CD4-positive, alpha-beta T cell treated with Interleukin-15 for 4 hours (primary cell): ENCODE results near the gene PAK6.

Source experiments
- DNase-seq: peaks from one replicate; pipeline ENCODE4 v3.0.0-alpha.2; 2020; ENCODE audit warnings: low spot score

PAK6 gene

DNA sequence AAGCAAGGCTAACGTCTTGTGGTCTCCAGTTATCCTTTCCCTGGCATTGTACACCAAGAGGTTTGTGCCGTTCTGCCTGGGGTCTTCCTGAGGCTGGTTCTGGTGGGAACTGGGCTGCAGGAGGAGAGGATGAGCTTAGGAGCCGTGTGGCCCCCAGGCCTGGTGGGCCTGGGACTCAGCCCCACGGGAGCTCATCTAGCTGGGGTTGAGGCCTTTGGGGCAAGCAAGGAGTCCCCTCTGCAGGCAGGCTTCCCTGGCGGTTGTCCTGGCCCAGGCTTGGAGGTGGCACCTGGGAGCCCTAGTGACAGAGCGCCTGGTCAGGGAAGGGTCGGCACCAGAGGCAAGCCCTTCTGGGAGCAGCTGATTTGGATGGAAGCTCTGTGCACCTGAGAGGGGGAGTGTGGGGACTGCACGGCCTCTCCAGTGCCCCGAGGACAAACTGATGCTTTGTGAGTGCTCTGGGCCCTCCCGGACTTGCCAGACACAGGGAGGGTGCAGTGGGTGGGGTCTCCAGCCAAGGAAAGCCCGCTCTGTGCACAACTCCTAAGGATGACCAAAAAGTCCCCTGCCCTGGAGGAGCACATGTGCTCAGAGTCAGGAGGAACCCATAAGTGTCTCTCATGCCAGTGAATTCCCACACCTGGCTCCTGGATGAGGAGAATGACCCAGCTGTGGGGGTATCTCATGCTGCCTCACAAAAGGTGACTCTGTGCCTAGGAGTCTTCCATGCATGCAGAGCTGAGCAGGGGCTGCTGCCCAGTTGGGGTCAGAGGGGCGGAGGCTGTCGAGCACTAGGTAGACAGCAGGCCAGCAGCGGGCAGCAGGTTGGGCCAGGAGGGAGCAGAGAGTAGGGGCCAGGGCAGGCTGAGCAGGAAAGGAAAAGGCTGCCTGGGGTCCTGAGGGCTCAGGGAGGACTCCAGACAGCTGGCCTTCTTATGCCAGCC lies 2.7 kb downstream of the PAK6 start:
- no peak for DNase-seq

DNA sequence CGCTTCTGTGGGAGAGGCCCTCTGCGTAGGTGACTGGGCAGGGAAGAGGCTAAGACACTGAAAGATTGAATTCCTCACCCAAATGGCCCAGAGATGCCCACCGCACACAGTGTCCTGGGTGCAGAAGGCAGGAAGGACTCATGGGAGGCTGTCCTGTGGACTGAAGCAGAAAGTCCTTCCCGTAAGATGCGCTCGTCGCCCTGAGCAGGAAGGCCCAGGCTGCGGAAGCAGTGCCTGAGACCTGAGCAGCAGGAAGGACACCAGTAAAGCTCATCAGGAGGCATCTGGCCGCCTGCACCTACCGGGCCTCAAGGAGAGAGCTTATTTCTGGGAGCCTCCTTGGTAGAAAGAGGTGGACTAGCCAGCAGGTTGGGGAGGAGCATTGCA lies 3.3 kb downstream of the PAK6 start:
- DNase-seq = no peak

GRCh38 chr15:40242601-40243000 lies 3.7 kb downstream of the PAK6 start:
- no peak for DNase-seq

- no peak for DNase-seq
Observed at GRCh38 chr15:40243126-40243810, 4.4 kb downstream of the PAK6 start.

DNA sequence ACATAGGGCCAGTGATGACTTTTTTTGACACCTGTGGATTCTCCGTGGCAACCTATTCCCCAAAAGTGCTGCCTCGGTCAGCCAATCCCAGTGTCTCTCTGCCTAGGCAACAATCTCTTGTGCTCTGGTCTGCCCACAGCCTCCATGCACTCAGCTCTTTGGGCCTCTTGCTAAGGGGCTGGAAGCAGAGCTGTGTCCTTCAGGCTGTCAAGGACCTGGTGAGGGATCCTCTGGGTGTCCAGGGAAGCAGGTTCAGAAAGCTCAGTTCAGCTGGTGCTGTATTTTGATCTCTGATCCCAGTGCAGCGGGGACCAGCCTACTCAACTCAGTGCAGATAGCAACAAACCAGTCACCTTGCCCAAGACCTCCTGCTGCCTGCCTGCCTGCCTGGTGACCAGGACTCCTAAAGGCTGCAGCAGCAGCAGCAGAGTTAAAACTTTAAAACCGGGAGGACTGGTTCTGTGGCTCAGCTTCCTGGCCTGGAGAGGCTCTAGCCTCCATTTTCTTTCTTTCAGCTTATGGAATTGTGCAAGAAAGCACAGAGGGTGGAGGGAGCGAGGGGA lies 6.2 kb downstream of the PAK6 start:
- DNase-seq = no peak

DNA sequence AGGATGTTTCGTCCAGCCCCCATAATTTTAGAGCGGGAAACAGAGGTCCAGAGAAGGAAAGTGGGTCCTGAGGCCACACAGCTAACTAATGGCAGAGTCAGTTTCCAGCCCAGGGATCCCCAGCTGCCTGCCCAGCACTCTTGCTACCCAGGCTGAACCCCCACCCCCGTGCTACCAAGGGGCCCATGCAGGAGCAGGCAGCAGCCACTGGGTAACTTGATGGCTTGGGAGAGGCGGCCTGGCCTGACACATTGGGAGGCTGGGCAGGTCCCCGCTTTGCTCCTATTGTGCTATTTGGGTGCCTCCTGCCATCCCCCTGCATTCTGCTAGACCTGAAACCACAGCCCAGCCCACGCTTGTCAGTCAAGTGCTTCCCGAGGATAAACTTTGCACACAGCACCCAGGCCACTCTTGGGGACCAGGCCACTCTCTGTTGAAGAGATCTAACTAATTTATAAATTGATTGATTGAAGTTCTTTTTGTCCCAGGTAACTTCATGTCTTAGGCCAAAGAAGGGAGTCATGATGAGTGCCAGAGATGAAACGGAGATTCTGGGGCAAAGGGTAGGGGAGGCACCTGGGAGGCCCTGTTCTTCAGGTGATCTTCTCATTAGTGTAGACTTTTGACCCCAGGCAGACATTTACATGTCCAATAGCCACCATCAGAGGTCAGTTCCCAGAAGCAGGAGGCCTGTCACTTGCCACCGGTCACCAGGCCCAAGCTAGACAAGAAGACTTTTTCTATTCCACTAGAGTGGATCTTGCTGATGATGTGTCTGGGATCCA lies 7.0 kb downstream of the PAK6 start:
- no peak for DNase-seq

DNA sequence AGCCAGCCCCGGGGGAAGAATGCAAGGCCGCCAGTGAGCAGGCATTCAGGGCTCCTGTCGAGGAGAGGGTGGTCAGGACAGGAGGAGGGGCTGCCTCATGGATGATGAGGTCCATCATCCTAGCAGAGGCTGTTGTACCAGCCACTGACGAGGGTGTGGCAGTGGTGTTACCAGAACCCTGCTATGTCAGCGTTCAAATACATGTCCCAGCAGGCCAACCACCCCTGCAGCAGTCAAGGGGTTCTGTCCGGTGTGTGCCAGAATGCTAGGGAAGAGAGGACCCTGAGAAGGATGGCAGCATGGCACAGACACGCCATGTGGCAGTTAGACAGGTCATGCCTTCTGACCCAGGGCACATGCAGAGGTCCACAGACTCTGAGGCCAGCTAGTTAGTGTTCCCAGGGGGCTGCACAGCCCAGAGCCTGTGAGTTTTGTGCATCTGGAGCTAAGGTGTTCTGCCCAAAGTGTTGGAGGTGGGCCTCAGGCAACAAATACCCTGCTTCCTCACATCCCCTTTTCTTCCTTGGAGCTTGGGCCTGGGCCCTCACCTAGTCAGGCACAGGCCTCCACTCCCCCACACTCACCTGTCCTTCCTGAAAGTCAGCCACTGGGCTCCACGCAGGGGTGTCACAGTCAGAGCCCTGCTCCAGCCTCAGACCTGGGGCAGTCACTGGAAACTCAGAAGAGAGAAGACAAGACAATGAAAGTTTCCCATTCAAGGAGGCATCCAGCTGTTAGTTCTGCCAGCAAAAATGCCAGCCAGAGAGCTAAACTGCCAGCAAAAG lies 7.8 kb downstream of the PAK6 start:
- no peak for DNase-seq

- no peak for DNase-seq
Observed at GRCh38 chr15:40247406-40247971, 8.6 kb downstream of the PAK6 start.

DNA sequence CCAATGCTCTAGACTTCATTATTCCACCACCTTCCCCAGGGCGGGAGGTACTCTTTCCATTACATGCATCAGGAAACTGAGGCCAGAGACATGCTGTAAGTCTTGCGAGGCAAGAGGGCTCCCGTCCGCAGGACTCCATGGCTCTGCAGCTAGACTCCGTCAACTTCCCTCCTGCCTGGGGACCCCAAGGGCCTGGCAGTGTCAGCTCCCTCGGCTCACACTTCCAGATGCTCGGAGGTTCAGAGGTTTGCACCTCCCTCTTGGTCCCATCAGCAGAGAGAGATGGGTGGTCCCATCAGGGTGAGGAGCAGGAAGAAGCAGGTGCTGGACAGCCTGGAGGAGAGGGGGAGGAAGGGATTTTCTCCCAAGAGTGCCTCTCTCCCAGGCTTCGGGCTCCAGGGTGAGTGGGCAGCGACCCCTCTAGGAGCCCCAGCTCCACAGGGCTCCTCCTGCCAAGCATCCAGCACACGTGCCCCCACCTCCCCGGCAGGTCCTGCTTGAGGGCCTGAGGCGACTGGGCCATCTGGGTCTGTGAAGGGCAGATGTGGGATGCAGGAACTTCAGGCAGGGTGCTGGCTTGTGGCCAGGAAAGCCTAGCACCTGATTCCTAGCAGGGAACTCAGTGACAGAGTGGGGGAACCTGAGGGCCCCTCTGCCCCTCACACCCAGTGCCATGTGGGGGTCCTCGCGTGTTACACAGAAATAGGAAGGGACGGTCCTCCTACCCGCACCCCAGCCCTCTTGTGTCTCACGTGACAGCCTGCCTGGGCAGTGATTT lies 9.3 kb downstream of the PAK6 start:
- DNase-seq = no peak

GRCh38 chr15:40249477-40250303 lies 10.8 kb downstream of the PAK6 start:
- no peak for DNase-seq

DNA sequence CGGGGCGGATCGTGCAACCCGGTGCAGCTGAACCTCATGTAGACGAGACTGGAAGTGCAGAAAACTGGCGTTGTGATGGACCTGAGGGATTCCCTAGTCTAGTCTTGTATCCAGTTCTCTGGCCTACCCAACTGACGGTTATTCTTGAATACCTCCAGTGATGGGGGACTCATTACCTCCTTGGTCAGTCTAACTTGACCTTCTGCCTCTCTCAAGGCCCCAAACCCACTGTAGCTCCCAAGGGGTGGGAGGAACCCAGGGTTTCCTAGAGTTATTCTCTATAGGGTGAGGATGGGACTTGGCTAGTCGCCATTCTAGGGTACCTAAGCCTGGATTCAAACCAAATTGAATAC lies 11.4 kb downstream of the PAK6 start:
- no peak for DNase-seq

GRCh38 chr15:40250771-40251483 lies 12.1 kb downstream of the PAK6 start:
- DNase-seq = no peak

- no peak for DNase-seq
Observed at GRCh38 chr15:40251486-40252140, 12.8 kb downstream of the PAK6 start.

DNA sequence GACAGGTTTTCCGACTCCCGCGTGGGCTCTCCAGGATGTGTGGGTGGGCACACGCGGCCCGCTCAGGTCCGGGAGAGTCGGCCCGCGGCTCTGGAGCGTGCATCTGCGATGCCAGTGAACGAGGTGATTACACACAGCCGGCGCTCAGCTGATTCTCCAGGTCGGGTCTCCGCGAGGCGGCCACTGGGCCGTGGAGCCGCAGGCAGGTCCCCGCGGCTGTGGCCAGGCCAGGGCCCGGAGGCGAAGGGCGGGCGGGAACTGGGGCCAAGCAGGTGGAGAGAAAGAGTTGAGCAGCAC lies 13.2 kb downstream of the PAK6 start:
- DNase-seq = no peak

DNA sequence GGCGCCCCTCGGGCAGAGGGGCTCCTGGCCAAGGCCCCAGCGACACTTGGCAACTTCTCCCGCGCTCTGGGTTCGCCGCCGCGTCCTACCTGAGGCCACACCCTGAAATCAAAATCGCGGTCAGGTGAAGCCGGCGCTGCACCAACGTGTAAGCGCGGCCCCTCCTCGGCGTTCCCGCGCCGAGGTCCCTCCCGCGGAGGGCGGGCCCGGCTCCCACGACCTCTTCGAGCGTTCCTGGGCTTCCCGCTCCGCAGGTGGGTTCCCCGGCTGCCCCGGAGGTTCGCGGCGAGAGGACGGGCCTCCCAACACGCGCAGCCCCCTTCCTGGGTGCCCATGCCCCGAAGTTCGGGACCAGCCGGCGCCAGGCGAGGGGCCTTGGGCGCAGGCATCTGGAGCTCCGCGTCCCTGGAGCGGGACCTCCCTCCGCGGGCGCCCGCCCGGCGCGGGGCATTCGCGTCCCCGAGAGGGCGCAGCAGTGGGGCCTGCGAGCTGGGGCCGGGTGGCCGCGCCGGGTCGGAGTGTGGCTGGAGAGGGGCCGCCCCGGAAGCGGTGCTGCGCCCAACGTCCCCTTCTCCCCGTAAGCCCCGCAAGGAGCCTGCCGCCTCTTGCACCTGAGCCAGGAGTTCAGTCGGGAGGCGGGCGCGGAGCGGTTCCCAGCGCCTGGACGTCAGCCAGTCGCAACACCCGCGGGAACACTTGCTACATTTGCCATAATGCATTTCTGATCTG lies 13.7 kb downstream of the PAK6 start:
- no peak for DNase-seq

DNA sequence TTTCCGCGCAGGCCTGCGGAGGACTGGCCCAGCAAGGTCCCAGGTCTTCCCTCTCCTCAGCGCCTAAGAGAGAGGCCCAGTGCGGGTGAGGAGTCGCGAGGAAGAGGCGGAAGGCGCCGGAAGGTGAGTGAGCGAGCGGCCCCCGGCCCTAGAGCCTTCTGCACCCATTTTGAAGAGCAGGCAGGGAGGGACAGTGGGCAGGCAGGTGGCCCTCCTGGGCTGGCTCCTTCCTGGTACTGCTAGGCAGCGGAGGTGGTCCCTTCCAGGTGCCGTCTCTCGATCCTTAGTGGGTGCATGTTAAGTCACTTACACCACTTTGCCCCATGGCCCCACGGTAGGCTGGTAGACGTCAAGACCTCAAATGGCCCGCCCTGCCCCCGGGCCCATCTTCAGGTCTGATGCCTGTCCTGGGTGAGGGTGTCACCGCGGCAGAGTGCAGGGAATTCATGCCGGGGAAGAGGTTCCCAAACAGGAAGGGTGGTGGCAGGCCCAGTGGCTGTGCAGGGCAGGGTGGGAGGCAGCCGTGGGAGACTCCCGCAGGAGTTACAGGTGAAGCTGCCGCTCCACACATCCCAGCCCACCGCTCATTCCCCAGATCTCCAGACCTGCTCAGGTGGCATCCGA lies 14.4 kb downstream of the PAK6 start:
- DNase-seq = no peak

- DNase-seq = no peak
Observed at GRCh38 chr15:40254452-40254851, 15.6 kb downstream of the PAK6 start.
